Epithelial cell of proximal tubule (primary cell): ENCODE results near the gene WIPI1. TPM values are rescaled to one million over a fixed set of nuclear protein-coding genes. Genes with fewer than 3 reads are reported as not detected.

Source experiments
- DNase-seq: peaks from one replicate; pipeline ENCODE4 v3.0.0-alpha.2; 2011; ENCODE audit warnings: low read depth
- H3K4me3 ChIP-seq: 2 replicates; pipeline ENCODE4 v1.5.1; 2011; ENCODE audit warnings: low read depth, mild to moderate bottlenecking, low read length
- CTCF ChIP-seq: conservative IDR thresholded peaks from 2 replicates; pipeline ENCODE4 v1.5.1; 2012; ENCODE audit warnings: low read depth, mild to moderate bottlenecking, low read length
- total RNA-seq: library from RNA; depleted of rRNA; stranded (reverse); fragments of >200 nt; gene quantifications from 2 replicates; pipeline ENCODE4 v1.2.3, GENCODE V29; 2015

The WIPI1 gene
- total RNA-seq, 1 donor from 2014 or later = 20.2 TPM

GRCh38 chr17:68470961-68471360 lies 13.7 kb upstream of the WIPI1 start:
- no peak overlapping the region for H3K4me3 ChIP-seq
- DNase-seq = no peak
- TF ChIP-seq CTCF = no peak

- DNase-seq = no peak
- no peak for TF ChIP-seq CTCF
- H3K4me3 ChIP-seq = no peak overlapping the region
Measured at GRCh38 chr17:68468788-68469187, 11.5 kb upstream of the WIPI1 start.

GRCh38 chr17:68468334-68468733 lies 11.0 kb upstream of the WIPI1 start:
- H3K4me3 ChIP-seq = no peak overlapping the region
- TF ChIP-seq CTCF = no peak
- DNase-seq = no peak

- no peak for TF ChIP-seq CTCF
- DNase-seq = no peak
- no peak overlapping the region for H3K4me3 ChIP-seq
Measured at GRCh38 chr17:68463211-68464019, 6.1 kb upstream of the WIPI1 start.

GRCh38 chr17:68462381-68463210 lies 5.3 kb upstream of the WIPI1 start:
- no peak for DNase-seq
- no peak overlapping the region for H3K4me3 ChIP-seq

GRCh38 chr17:68461589-68461988 lies 4.3 kb upstream of the WIPI1 start:
- no peak for DNase-seq
- TF ChIP-seq CTCF = no peak
- no peak overlapping the region for H3K4me3 ChIP-seq

More at GRCh38 chr17:68462381-68463210, 5.3 kb upstream of the WIPI1 start:
- TF ChIP-seq CTCF = peak; percentile 75

GRCh38 chr17:68461122-68461539 lies 3.8 kb upstream of the WIPI1 start:
- DNase-seq = no peak
- no peak for TF ChIP-seq CTCF
- H3K4me3 ChIP-seq = no peak overlapping the region
